ENCODE results near the gene RAB3GAP1.
A peak's percentile ranks its signal among the peaks of the same experiment; 100 is the strongest.
"Not testable (repeated sequence)": the region's sequence is repeated elsewhere in the genome, so short reads cannot be mapped to it uniquely, and the experiment has no call there.

The RAB3GAP1 gene

GRCh38 chr2:135099802-135100483, 47.9 kb downstream of the RAB3GAP1 start:
- FAIRE-seq (no peak), DNase-seq (ENCODE audit: low spot score) (no peak)

- FAIRE-seq: no peak
- no peak for DNase-seq (ENCODE audit: low spot score)
Observed at GRCh38 chr2:135103843-135104242, 51.8 kb downstream of the RAB3GAP1 start.

GRCh38 chr2:135105513-135106316, 53.6 kb downstream of the RAB3GAP1 start:
- DNase-seq (ENCODE audit: low spot score); FAIRE-seq: not testable (repeated sequence)

GRCh38 chr2:135113322-135113721, 61.2 kb downstream of the RAB3GAP1 start:
- FAIRE-seq (no peak), DNase-seq (ENCODE audit: low spot score) (no peak)

GRCh38 chr2:135119582-135119981, 67.5 kb downstream of the RAB3GAP1 start:
- no peak for DNase-seq (ENCODE audit: low spot score)
- FAIRE-seq: no peak

- DNase-seq (ENCODE audit: low spot score): no peak
- FAIRE-seq: no peak
Observed at GRCh38 chr2:135121016-135121657, 69.0 kb downstream of the RAB3GAP1 start.

GRCh38 chr2:135121658-135122039, 69.6 kb downstream of the RAB3GAP1 start:
- not testable (repeated sequence) for FAIRE-seq; DNase-seq (ENCODE audit: low spot score)

- FAIRE-seq: no peak
- no peak for DNase-seq (ENCODE audit: low spot score)
Observed at GRCh38 chr2:135124924-135125886, 73.1 kb downstream of the RAB3GAP1 start.

GRCh38 chr2:135125940-135126339, 73.8 kb downstream of the RAB3GAP1 start:
- no peak for FAIRE-seq
- no peak for DNase-seq (ENCODE audit: low spot score)

- DNase-seq (ENCODE audit: low spot score): no peak
- FAIRE-seq: no peak
Observed at GRCh38 chr2:135130751-135131150, 78.7 kb downstream of the RAB3GAP1 start.

GRCh38 chr2:135132314-135132713, 80.2 kb downstream of the RAB3GAP1 start:
- no peak for DNase-seq (ENCODE audit: low spot score)
- FAIRE-seq: no peak

- DNase-seq (ENCODE audit: low spot score) (no peak), FAIRE-seq (no peak)
Observed at GRCh38 chr2:135140606-135141005, 88.5 kb downstream of the RAB3GAP1 start.

- FAIRE-seq: no peak
- no peak for DNase-seq (ENCODE audit: low spot score)
Observed at GRCh38 chr2:135142323-135142722, 90.2 kb downstream of the RAB3GAP1 start.

- FAIRE-seq (no peak), DNase-seq (ENCODE audit: low spot score) (no peak)
Observed at GRCh38 chr2:135144343-135144742, 92.3 kb downstream of the RAB3GAP1 start.

GRCh38 chr2:135149251-135149650, 97.2 kb downstream of the RAB3GAP1 start:
- DNase-seq (ENCODE audit: low spot score) (no peak), FAIRE-seq (no peak)

GRCh38 chr2:135150725-135151124, 98.6 kb downstream of the RAB3GAP1 start:
- DNase-seq (ENCODE audit: low spot score) (no peak), FAIRE-seq (no peak)

- DNase-seq (ENCODE audit: low spot score) (no peak), FAIRE-seq (no peak)
Observed at GRCh38 chr2:135151615-135152014, 99.5 kb downstream of the RAB3GAP1 start.

- DNase-seq (ENCODE audit: low spot score) (no peak), FAIRE-seq (peak; percentile 42)
Observed at GRCh38 chr2:135152361-135152760, 100.3 kb downstream of the RAB3GAP1 start.

- FAIRE-seq (no peak), DNase-seq (ENCODE audit: low spot score) (no peak)
Observed at GRCh38 chr2:135154962-135155361, 102.9 kb downstream of the RAB3GAP1 start.

GRCh38 chr2:135157856-135158255, 105.8 kb downstream of the RAB3GAP1 start:
- DNase-seq (ENCODE audit: low spot score): no peak
- no peak for FAIRE-seq

GRCh38 chr2:135159191-135159590, 107.1 kb downstream of the RAB3GAP1 start:
- FAIRE-seq: peak; percentile 48

More at GRCh38 chr2:135159191-135159590, 107.1 kb downstream of the RAB3GAP1 start:
- DNase-seq (ENCODE audit: low spot score): no peak
